ENCODE results near the gene LIN7C.
"Not testable (repeated sequence)": the region's sequence is repeated elsewhere in the genome, so short reads cannot be mapped to it uniquely, and the experiment has no call there.

The LIN7C gene

DNA sequence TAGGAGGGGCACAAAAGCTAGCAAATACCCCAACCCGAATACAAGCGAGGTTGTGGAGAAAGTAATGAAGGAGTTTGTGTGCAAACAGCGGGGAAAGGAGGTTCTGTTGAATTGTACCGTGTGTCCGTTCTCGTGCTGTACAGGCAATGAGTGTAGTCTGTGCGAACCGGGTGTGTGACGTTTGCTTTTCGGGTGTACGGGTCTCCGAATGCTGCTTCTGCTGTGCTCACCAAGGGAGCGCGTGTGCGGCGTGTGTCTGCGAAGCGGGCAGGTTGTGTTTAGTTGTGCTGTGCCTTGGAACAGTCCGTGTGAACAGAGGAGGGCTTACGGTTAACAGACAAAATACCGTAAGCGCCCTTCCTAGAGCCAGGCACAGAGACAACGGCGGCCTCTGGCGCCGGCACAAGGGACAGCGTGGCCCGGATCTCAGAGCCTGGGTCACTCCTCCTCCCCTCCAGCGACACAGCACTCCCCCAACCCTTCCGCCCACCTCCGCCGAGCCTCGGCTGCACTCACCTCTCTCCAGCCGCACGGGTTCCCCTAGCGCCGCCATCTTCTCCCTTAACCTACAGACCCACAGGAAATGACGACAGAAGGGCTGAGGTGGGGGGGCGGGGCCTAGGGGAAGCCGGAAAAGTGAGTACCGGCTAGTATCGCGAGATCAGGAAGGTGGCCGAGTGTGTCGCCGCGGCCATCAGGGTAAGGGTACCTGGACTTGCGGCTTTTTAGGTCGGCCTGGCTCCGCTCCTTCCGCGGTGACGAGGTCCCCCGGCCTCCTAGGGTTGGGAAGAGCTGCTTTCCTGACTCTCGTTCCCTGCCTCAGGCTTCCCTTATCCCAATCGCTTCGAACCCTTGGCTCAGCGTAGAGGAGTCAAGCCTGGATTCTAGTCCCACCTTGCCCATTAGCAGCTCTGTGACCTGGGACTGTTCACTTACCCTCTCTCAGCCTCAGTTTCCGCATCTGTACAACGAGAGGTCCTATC, at the start of gene LIN7C:
Gene LIN7C, minus strand, starts transcription at position 570 of the 983 bp plus-strand sequence. Its CDS starts 17 bp downstream, at position 553.
- DNase-seq (ENCODE audit: low spot score): peak; percentile 95

DNA sequence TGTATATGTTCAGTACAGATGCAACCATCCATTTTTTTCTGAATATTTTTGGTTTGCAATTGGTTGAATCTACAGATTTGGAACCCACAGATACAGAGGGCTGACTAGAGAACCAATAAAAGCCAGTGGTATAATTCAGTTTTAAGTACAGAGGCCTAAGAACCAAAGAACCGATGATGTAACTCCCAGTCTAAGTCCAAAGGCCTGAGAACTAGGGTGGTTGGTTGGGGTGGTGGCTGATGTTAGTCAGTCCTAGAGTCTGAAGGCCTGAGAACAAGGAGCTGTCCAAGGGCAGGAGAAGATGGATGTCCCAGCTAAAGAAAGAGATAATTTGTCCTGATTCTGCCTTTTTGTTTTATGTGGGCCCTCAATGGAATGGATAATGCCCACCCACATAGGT, 48.7 kb upstream of the LIN7C start:
- no peak for DNase-seq (ENCODE audit: low spot score)

- DNase-seq (ENCODE audit: low spot score): no peak
Observed at GRCh38 chr11:27553186-27553585, 46.6 kb upstream of the LIN7C start.

DNA sequence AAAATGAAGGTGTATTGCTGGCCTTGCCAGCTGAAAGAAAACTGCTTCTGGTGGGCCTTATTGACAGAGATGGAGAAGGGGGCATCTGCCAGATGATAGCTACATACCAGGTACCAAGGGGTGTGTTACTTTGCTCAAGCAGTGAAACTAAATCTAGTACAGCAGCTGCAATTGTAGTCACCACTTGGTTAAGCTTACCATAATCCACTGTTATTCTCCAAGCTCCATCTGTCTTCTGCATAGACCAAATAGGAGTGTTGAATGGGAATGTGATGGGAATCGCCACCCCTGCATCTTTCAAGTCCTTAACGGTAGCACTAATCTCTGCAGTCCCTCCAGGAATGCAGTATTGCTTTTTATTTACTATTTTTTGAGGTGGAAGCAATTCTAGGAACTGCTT, 45.8 kb upstream of the LIN7C start:
- no peak for DNase-seq (ENCODE audit: low spot score)

DNA sequence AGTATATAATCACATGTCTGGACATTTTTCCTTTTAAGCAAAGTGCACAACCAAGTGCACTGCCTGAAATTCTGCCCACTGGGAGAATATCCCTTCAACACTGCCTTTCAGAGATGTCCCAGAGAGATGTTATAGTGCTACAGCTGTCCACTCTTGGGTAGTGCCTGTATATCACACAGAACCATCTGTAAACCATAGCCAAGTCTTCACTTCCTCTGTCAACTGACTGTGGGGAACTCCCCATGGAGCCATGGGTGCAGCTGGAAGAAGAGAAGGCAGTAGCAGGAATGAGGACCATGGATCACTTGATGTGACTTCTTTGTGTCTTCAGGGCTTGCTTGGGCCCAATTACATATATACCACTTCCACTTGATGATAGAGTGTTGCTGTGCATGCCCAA, 44.6 kb upstream of the LIN7C start:
- DNase-seq (ENCODE audit: low spot score): no peak

DNA sequence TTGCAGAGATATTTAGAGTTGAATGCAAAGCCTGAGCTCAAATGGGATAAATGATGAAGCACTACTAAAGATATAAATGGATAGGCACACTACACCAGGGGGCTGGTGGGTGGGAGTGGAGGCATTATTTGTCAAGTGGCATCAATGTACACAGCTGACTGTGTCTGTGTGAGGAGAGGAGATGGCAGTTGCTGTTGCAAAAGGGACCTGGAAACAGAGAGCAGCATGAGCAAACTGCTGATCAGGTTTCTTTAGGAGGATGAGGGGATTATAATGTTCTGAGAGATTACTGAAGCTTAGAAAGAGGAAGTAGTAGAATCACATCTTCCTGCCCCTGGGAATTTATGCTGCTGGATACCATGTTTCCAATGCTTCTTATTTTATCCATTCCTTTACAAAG, 39.4 kb upstream of the LIN7C start:
- no peak for DNase-seq (ENCODE audit: low spot score)

DNA sequence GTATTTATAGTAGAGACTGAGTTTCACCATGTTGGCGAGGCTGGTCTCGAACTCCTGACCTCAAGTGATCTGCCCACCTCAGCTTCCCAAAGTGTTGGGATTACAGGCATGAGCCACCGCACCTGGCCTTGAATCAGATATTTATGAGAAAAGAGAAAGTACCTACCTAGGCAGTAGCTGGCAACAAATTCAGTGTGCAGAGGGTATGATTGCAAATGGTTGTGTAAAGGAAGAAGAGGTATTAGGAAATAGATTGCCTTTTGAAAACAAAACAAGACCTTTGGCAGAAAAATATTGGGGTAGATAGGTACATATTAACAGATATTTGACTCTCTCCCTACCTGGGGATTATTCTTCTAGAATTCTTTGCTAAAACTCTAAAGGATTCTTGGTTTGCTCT, 38.5 kb upstream of the LIN7C start:
- DNase-seq (ENCODE audit: low spot score): no peak

- DNase-seq (ENCODE audit: low spot score): no peak
Observed at GRCh38 chr11:27541790-27542189, 35.2 kb upstream of the LIN7C start.

- no peak for DNase-seq (ENCODE audit: low spot score)
Observed at GRCh38 chr11:27540051-27540450, 33.5 kb upstream of the LIN7C start.

GRCh38 chr11:27535103-27535502, 28.5 kb upstream of the LIN7C start:
- no peak for DNase-seq (ENCODE audit: low spot score)

- DNase-seq (ENCODE audit: low spot score): no peak
Observed at GRCh38 chr11:27532652-27533325, 26.2 kb upstream of the LIN7C start.

DNA sequence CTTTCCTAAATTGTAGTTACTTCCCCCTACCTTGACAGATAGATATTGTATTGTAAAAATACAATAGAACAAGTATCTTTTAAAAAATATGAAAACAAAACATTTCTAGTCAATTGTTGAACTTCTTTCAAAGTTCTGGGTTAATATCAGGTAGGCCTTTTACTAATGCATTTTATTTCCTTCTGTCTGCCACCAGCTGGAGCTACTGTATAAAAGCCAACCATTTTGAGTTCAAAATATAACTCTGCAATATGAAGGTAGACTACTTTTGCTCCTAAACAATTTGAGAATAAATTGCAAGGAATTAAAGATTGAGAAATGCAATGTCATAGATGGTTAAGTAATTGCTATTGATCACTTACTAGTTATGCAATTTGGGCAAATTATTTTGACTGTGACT, 22.1 kb upstream of the LIN7C start:
- DNase-seq (ENCODE audit: low spot score): no peak

- no peak for DNase-seq (ENCODE audit: low spot score)
Observed at GRCh38 chr11:27526535-27526934, 20.0 kb upstream of the LIN7C start.

DNA sequence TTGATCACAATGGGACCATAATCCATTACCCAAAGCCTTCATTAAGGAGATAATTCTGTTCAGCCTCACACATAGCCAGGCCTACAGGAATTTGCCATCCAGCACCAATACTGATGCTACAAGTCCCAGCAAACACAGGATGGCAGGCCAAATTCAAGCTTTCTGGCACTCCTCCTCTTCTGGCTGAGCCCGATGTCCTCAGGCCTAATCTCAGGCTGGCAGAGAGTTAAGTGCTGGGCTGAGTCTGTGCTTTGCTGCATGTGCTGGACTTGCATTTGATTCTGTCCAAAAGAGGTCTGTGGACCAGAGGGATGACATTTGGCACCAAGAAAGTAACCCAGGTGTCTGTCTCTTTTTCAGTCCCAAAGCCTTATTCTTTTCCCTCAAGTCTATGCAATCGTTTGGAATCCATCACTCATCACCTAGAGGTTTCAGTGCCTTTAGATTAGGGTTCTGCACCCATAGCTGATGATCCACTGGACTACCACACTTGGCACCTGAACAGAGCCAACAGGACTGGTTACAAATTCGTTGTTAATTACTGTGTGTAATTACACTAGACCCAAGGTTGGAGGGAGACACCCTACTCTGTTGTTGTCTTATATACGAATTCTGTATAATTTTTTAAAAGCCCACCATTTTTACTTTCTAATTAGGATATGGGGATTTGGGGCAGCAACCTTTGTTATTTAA, 19.4 kb upstream of the LIN7C start:
- no peak for DNase-seq (ENCODE audit: low spot score)

- no peak for DNase-seq (ENCODE audit: low spot score)
Observed at GRCh38 chr11:27524155-27524554, 17.6 kb upstream of the LIN7C start.

- DNase-seq (ENCODE audit: low spot score): no peak
Observed at GRCh38 chr11:27520226-27520625, 13.7 kb upstream of the LIN7C start.

GRCh38 chr11:27518518-27518917, 11.9 kb upstream of the LIN7C start:
- DNase-seq (ENCODE audit: low spot score): no peak

DNA sequence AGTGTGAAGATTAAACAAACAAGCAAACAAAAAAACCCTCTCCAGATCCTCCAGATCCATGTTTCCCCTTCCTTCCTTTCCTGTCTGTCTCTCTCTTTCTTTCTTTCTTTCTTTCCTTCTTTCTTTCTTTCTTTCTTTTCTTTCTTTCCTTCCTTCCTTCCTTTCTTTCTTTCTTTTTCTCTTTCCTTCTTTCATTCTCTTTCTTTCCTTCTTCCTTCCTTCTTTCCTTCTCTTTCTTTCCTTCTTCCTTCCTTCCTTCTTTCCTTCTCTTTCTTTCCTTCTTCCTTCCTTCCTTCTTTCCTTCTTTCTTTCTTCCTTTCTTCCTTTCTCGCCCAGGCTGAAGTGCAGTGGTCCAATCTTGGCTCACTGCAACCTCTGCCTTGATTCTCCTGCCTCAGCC, 10.9 kb upstream of the LIN7C start:
- DNase-seq (ENCODE audit: low spot score): not testable (repeated sequence)

DNA sequence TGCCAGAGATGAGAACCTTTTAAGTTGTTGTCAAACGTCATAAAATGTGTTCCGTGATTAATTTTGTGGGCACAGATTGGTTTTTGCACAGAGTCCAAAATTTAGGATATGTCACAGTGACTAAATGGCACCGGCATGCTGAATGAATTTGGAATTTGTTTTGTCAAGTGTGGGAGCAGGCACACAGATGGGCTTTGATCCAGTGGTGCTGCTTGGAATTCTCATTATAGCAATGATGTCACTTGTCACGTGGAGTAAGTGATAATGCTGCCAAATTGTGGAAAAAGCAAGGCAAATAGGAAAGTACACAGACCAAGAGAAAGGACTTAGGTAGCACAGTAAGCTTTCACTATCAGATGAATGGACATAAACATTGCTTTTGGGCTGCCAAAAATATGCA, 8.0 kb upstream of the LIN7C start:
- no peak for DNase-seq (ENCODE audit: low spot score)

GRCh38 chr11:27514076-27514475, 7.5 kb upstream of the LIN7C start:
- no peak for DNase-seq (ENCODE audit: low spot score)

DNA sequence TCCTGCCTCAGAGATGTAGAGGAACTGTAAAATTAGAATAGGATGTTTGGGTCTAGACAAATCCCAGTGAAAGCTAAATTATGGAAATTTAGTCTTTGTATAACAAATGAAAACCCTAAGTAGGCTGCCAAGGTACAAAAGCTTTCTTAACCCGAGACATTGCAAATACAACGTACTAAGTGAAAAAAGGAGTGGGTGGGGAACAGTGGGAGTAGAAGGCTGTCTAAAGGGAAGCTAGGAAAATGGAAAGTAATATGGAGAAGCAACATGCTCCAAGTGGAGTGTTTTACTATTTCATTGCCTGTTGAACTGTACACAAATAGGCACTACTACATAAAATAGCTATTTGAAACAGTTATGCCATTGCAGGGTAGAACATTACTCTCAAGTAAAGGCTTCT, 6.8 kb upstream of the LIN7C start:
- DNase-seq (ENCODE audit: low spot score): no peak

GRCh38 chr11:27512238-27512637, 5.7 kb upstream of the LIN7C start:
- DNase-seq (ENCODE audit: low spot score): no peak

- DNase-seq (ENCODE audit: low spot score): no peak
Observed at GRCh38 chr11:27509908-27510307, 3.3 kb upstream of the LIN7C start.

Measured in left forelimb (tissue), 1 donor.